OCI-LY1 (cell line): ENCODE measurements around the gene TENM4.

Experiments
- CTCF ChIP-seq: fragments of 200-600 bp; sonication (generic), shearing (Covaris generic); IDR thresholded peaks from 2 replicates; pipeline ENCODE4 v1.5.1; 2017; ENCODE audit warnings: mild to moderate bottlenecking, antibody characterized with exemption, low read length, moderate library complexity, mixed read lengths
- EZH2 ChIP-seq: fragments of 200-600 bp; sonication (generic), shearing (Covaris generic); IDR thresholded peaks from 2 replicates; pipeline ENCODE4 v1.8.0; 2017; ENCODE audit warnings: borderline replicate concordance, mixed run types, mild to moderate bottlenecking, antibody characterized with exemption, low read length, moderate library complexity, mixed read lengths

GRCh38 chr11:79179087-79179486, 261.7 kb downstream of the TENM4 start:
- TF ChIP-seq EZH2 (no peak), CTCF (no peak)
